ENCODE results near the gene IGFL2.
"Not testable (repeated sequence)": the region's sequence is repeated elsewhere in the genome, so short reads cannot be mapped to it uniquely, and the experiment has no call there.

The IGFL2 gene

DNA sequence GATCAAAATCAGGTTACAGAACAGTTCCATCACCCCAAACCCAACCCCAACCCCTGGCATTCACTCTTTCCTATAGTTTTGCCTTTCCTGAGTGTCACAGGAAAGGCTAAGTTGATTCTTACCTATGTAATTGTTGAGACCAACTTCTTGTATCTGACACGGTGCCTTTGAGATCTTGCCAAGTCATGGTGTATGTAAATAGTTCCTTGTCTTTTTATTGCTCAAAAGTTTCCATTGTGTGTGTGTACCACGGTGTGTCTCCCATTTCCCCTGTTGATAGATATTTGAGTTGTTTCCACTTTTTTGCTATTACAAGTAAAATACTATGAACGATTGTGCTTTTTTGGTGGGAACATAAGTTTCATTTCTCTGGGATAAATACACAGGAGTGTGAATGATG lies 3.3 kb upstream of the IGFL2 start:
- DNase-seq: no peak

DNA sequence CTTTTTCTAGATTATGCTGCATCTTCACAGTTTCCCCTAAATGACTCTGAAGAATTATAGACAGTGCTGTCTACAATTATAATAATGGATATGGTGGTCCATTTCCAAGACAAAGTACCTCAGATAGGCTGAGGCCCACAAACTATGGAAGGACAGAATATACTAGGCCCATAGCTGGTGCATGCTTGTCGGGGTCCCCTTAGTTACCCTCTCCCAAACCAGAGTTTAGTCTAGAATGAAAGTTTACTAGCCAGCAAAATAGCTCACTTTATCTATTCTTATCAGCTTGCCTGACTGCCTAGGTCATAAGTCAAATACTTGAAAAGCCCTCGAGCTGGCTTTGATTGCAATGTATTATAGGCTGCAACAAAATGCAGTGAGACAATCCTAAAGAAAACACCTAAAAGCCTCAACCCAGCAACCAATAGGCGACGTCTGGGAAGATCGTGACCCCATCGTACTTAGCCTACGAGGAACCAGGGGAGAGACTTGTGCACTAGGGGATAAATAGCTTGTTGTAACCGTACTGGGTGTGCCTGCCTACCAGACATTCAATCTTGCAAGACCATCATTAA lies 785 bp upstream of the IGFL2 start:
- DNase-seq: no peak

DNA sequence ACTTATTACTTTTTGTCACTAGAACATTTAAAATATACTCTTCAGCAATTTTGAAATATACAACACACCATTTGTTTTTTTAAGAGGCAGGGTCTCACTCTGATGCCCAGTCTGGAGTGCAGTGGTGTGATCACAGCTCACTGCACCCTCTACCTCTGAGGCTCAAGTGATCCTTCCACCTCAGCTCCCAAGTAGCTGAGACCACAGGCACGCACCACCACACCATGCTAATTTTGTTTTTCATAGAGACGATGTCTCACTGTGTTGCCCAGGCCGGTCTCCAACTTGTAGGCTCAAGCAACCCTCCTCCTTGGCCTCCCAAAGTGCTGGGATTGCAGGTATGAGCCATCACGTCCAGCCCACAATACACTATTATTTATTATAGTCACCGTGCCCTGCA lies 2.6 kb downstream of the IGFL2 start:
- no peak for DNase-seq

DNA sequence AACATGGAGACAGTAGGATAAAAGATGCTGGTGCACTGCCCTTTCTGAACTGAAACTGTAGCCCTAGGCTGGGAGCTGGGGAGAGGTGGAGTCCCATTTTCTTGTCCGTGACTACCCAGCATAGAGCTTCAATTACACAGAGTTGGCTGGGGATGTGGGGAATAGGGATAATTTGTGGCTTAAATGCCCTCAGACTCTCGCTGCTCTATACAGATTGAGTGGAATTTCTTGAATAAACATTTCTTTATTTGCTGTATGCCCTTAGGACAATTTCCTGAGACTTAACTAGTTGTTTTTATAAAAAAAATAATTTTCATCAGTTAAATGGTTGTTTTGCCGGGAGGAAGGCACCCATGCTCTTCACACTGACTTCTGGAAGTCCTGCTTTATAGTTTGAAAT lies 7.2 kb downstream of the IGFL2 start:
- no peak for DNase-seq

DNA sequence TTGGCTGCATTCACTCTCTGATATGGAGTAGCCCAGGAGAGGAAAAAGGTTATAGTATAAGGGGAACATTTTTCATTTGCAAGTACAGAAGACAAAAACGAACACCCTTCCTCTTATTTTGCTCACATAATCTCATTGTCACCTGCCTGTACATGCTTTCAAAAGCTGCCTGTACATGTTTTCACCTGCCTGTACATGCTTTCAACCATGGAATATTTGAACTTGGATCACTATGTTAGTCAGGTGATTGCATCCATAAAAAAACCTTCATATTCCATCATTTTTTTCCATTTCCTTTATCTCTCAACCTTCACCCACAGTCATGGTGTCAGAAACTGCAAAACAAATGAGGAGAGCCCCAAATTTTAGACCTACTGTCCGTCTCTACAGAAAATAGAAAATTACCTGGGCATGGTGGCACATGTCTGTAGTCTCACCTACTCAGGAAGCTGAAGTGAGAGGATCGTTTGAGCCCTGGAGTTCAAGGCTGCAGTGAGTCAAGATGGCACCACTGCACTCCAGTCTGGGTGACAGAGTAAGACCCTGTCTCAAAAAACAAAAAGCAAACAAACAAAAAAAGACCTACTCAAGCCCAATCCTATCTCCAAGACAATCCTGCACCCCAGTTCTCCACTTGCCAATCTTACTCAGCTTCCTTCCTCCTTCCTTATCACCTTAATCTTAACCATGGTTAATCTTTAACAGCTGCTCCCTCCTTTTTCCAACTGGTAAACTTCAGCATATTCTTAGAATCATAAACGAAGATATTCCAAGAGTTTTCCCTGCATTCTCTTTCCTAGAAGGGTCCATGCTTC lies 11.6 kb downstream of the IGFL2 start:
- no peak for DNase-seq

DNA sequence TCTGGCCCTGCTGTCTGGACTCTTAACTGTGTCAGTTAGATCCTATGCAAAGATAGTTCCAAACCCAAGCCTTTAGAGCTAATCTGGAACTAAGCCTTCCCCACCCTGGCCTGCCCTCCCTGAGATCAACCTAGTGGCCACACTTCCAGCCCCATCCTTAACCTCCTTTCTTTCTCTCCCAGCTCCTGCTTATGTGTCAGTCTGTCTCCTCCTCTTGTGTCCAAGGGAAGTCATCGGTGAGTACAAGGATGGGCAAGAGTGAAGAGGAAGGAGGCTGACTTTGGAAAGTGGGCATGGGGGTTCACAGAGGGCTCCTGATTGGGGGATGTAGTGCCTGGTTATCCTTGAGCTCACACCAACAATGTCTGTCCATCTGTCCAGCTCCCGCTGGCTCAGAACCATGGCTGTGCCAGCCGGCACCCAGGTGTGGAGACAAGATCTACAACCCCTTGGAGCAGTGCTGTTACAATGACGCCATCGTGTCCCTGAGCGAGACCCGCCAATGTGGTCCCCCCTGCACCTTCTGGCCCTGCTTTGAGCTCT lies 12.3 kb downstream of the IGFL2 start:
- DNase-seq: no peak

DNA sequence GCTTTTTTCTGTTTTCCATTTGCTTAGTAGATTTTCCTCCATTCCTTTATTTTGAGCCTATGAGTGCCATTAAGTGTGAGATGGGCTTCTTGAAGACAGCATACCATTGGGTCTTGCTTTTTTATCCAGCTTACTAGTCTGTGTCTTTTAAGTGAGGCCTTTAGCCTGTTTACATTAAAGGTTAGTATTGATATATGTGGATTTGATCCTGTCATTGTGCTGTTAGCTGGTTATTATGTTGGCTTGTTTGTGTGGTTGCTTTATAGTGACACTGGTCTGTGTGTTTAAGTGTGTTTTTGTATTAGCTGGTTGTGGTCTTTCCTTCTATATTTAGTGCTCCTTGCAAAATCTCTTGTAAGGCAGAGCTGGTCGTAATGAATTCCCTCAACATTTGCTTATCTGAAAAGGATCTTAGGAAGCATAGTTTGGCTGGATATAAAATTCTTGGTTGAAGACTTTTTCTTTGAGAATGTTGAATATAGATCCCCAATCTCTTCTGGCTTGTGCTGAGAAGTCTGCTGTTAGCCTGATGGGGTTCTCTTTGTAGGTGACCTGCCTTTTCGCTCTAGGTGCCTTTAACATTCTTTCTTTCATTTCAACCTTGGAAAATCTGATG lies 13.7 kb downstream of the IGFL2 start:
- DNase-seq: not testable (repeated sequence)

DNA sequence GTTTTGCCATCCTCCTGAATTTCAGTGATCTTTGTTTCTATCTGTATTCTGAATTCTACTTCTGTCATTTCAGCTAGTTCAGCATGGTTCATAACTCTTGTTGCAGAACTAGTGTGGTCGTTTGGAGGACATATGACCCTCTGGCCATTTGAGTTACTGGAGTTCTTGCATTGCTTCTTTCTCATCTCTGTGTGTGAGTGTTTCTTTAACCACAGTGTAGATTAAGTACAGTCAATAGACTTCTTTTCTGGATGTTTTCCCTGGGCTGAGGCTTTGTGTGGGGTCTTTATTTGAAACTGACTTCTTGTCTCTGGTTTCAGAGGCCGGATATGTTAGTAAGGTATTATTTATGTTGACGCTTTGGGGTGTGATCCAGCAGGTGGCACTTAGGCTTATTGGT lies 14.7 kb downstream of the IGFL2 start:
- no peak for DNase-seq

DNA sequence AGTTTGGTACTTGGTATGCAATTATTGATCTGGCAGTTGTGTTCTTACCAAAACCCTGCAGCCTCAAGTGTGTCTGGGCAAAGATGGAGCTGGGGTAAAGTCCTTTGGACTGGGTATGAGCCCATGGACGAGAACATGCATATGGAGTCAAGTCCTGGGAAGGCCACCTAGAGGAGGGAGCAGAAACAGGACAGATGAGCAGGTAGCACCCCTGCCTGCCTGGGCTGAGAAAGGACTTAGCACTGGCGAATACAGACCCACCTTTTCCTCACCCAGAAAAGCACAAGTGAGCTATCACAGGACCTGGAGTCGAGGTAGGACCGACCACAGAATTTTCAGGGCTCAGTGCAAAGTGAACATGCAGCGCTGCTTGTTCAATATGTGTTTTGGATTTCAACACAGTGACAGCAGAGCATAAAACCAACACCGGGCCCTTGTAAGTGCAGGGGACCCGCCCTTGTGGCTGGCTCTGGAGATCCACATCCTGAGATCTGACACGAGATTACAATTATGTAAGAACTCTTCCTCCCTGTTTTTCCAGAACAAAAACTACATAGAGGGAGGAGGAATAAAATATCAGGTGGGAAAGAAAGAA lies 25.9 kb downstream of the IGFL2 start:
- DNase-seq: no peak

DNA sequence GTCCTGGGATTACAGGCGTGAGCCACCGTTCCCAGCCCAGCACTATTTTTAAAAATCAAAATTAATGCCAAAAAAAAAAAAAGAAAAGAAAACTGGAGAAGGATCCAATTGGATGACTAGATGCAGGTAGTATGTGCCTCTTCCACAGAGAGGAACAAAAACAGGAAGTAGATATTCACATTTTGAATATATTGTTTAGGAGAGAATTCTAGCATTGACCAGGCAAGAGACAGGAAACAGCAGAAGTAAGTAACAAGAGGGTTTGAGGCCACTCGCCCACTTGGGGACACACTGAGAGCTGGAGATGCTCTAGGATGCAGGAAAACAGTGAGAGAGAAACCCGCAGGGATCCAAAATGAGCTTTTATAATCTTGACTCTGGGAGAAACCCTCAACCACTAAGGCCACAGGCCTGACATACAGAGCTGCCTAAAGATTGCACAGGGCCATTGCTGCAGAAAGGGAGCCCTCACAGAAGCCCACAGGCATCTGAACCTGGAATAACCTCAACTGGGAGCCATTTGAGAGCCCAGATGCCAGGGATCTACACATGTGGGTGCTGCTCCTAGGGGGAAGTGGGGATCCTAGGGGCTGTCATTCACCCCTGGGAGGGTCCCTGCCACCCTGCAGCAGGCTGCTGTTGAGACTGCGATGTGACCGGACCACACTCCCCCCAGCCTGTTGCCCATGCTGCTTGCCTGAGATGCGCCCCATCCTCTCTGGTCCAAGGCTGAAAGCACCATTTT lies 28.2 kb downstream of the IGFL2 start:
- DNase-seq: no peak

DNA sequence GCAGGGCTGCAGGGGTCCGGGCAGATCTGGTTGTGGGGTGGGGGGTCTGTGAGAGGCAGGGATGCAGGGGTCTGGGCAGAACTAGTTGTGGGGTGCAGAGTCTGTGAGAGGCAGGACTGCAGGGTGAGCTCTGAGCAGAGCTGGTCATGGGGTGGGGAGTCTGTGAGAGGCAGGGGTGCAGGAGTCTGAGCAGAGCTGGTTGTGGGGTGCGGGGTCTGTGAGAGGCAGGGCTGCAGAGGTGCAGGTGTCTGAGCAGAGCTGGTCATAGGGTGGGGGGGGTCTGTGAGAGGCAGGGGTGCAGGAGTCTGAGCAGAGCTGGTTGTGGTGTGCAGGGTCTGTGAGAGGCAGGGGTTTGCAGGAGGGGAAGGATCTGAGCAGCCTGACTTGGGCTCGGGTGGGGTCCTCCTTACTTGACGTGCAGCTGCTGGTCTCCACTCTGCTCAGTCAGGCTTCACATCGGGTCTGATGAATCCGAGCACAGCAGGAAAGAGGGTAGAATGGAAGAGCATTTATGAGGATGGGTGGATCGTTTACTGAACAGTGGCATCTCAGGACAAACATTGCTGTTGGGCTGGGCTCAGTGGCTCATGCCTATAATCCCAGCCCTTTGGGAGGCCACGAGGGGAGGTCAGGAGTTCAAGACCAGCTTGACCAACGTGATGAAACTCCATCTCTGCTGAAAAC lies 31.2 kb downstream of the IGFL2 start:
- no peak for DNase-seq

DNA sequence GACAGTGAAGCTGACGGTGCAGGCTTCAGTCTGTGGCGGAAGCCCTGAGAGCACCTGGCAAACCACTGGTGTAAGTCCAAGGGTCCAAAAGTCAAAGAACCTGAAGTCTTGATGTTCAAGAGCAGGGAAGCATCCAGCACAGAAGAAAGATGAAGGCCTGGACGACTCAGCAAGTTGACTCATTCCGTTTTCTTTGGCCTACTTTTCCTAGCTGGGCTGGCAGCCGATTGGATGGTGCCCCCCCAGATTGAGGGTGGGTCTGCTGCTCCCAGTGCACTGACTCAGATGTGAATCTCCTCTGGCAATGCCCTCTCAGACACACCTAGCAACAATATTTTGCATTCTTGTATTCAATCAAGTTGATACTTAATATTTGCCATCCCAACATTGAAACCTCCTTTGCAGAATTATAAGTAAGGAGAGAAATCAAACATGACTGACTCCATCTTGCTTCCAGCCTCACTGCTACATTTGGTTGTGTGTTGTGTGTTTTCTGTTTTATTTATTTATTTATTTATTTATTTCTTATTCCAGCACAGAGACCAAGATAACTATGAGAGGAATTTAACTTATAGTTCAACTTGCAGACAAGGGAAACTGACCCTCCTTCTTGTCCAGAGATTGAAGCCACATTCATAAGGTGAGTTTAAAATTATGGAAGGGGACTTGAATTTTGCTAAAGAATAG lies 32.8 kb downstream of the IGFL2 start:
- no peak for DNase-seq

DNA sequence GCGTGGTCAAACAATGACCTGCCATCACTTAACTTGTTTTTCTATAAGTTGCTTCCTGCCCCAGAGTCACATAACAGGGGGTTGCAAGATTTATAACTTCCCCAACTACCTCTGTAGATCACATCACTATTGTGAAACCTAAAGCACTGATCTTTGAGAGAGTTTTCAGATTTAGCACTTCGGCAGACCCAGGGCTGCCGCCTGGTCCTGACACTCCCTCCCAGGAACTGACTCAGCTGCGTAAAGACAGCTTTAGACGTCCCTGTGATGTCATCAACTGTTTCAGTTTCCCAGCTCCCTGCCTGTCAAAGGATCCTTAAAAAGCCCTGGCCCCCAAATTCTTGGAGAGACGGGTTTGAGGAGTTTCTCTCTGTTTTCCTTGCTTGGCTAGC lies 33.3 kb downstream of the IGFL2 start:
- no peak for DNase-seq

DNA sequence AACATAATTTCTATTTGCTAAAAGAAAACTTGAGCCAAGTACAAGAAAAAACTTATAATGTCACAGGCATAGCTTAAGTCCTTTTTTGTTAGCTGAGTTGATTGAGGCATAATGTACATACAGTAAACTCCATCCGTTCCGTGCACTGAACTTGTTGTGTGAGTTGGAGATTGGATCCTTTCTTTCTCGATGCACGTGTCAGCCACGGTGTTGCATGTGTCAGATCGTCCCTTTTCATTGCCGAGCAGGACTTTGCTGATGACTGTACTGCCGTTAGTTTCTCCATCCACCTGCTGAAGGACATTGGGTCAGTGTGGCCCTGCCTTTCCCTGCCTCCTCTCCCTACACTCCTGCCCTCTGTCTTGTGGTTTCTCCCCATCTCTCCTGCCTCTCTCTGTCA lies 34.4 kb downstream of the IGFL2 start:
- DNase-seq: no peak

DNA sequence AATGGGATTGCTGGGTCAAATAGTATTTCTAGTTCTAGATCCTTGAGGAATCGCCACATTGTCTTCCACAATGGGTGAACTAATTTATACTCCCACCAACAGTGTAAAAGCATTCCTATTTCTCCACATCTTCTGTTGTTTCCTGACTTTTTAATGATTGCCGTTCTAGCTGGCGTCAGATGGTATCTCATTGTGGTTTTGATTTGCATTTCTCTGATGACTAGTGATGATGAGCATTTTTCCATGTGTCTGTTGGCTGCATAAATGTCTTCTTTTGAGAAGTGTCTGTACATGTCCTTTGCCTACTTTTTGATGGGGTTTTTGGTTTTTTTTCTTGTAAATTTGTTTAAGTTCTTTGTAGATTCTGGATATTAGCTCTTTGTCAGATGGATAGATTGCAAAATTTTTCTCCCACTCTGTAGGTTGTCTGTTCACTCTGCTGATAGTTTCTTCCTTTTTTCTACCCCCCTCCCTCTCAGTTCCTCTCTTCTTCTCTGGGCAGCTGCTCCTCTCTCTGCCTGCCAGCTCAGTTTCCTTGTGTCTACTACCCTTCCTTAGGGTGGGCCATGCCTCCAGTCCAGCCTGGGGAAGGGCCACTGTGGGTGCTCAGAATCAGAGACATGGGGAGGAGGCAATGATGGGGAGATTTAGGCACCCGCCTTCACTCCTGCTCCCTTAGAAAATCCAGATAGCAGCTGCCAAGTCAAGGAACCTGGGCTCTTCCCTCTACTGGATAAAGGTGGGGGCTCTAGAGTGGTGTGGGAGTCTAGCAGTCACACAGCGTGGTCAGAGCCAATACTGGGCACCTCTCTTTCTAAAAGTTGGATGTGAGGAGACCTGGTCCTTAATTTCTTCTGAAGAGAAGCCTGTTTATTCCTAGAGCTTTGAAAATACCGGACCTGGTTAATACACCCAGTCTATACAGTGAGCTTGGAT lies 37.0 kb downstream of the IGFL2 start:
- not testable (repeated sequence) for DNase-seq

DNA sequence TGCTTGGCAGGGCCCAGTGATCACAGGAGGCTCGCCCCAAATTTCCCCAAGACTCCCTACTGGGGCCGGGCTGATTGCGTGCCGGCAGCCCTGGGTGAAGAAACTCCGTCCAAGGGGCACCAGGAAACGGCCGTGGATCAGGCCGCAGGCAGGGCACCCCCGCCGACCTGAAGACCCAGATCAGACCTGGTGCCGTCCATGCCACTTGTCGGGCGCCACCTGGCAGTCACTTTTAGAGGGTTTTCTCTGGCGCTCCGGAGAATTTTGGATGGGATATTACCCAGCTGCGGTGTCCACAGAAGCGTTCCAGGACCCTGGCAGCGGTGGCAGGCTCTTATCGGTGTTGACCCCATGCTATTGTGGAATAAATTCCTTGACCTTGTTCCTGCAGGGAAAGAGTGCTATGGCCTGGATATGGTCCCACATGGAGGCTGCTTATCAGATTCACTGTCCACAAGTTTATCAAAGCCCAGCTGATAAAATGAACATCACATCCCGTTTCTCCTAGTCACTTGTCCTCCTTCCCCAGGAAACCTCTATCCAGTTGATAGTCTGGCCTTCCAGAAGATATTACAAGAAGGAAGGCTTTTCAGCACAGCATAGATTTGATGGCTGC lies 38.2 kb downstream of the IGFL2 start:
- DNase-seq: no peak

DNA sequence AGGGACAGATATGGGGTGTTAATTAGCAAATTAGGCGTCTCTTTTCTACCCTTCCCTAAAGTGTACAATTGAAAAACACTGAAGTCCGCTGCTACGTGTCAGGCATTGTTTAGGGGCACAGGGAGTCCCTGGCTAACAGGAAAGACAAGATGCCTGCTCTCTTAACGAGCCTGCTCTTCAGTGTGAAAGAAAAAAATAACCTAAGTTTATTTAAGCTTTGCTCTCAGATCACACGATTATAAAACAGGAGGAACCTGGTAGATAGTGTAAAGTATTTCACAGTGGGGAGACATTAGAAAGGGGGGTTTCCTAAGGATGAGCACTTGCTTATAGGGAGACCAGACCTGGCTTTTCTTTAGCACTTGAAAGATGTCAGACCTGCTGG lies 38.7 kb downstream of the IGFL2 start:
- no peak for DNase-seq

DNA sequence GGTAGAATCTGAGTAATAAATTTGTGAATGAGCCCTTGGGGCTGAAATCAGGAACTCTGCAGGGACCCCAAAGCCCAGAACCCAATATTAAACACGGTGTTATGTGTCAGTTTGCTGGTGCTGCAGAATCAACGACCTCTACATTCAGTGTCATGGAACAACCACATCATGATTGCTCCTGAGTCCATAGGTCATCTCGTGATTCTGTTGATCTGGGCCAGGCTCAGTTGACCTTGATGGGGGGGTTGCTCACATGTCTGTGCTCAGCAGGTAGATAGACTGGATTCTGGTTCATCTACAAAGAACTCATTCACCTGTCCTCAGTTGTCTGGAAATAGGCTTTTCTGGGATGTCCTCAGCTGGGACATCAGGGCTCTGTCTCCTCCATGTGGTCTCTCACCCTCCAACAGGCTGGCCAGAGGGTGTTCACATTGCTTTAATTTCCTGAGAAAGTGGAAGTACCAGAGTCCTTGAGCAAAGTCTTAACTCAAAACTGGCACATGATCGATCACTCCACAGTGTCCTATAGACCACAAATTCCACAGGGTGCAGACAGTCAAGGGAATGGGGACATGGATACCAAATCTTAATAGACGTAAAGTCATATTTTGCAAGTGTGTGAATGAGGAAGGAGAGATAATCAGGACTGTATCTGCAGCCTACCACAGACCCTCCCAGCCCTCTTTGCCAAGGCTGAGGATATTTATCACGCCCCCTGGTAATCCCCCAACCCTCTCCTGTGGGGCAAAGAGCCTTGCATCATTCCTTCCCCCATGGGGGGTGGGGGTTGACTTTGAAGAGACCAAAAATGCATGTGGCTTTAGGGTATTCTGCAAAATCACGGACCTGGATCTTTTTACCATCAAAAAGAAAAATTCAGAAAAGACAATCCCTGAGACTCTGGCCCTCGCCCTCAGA lies 42.2 kb downstream of the IGFL2 start:
- DNase-seq: no peak

DNA sequence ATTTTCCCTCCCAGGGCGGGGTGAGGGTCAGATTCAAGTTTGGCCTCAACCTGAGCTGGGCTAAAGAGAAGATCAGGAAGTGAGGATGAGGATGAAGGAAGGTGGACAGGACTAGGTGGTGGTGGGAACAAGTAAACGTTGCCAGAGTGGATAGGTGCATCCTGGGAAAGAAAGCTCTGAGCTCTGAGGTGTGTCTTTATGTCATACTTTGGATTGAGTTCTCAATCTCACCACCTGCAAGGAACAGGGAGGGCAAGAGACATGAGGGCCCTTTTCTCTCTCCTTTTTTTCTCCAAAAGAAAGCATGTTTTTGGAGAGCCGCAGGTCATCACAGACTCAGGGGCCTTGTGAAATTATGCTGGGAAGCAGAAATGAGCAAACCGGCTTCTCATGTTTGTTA lies 43.3 kb downstream of the IGFL2 start:
- no peak for DNase-seq

Data from midbrain (tissue), 1 donor.